Dedifferentiated amniotic fluid mesenchymal stem cell (primary cell): ENCODE data around the gene SLC4A9.
"Not testable (repeated sequence)": the region's sequence is repeated elsewhere in the genome, so short reads cannot be mapped to it uniquely, and the experiment has no call there.

Experiments used
- DNase-seq: peaks from one replicate; pipeline ENCODE4 v3.0.0-alpha.2; 2016; ENCODE audit errors: extremely low spot score

SLC4A9 gene

DNA sequence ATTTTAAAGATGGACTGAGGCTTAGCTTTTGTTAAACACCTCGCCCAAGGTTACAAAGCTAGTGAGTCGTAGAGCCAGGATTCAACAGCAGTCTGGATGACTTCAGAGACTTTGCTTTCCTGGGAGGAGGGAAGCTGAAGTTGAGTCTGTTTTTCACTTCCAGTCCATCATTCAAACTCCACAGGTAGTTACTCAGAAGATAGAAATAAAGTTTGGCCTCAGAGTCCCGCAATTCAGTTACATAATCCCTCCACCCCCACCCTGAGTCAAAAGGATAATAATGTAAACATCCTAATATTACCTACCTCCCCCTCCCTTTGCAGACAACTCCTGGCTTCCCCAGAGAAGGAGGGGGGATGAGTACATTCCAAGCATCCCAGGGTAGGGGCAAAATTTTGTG is 21.7 kb upstream of the SLC4A9 start:
- DNase-seq, result no peak

DNA sequence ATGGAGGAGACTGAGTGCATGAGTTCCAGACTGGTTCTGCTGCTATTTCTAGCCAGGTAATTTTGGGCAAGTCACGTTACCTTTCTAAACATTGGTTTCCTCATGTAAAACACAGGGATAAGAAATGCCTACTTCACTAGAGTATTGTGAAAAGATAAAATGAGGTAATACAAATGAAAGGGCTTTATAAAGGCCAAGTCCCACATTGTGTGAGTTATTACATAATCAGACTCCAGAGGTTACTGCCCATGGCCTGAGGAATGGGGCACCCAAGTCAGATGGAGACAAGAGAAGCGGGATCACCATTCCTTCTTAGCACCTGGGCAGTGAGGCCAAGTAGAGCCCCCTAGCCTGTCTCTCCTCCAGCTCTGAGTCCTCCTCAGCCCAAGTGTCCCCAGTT is 21.1 kb upstream of the SLC4A9 start:
- no peak for DNase-seq

DNA sequence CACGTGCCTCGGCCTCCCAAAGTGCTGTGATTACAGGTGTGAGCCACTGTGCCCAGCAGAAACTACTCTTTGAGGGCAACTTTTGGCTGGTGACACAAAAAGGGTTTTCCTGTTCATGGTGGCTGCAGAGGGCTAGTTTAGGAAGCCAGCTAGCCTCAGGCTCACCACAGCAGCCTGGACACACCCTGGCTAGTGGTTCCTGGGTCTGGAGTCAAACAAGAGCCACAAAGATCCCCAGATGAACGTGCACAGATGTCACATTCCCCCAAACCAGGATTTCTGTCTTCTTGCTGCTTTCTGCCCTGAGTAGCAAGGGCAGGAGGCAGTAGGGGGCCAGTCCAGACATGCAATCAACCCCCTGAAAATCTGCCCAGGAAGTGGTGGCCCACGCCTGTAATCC is 20.4 kb upstream of the SLC4A9 start:
- DNase-seq, result no peak

DNA sequence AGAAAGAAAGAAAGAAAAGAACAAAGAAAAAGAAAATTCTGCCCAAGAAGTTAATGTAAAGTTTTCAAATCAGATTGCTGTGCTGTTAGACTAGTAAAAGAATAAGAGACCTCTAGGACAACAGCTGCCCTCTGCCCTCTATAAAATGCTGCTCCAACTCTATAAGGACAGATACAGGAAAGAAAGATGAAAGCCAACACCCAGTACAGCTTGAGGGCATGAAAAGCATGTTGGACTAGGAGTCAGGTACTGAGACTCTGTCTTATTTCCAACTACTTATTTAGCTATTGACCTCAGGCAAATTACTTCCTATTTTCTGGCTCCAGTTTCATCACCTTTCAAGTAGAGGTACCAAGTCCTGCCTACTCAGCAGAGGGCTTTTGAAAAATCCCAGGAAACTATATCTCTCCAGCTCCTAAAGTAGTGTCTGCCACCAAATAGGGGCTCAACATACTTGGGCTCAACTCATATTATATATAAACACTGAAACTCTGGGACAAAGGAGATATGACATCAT is 19.3 kb upstream of the SLC4A9 start:
- DNase-seq, result no peak

DNA sequence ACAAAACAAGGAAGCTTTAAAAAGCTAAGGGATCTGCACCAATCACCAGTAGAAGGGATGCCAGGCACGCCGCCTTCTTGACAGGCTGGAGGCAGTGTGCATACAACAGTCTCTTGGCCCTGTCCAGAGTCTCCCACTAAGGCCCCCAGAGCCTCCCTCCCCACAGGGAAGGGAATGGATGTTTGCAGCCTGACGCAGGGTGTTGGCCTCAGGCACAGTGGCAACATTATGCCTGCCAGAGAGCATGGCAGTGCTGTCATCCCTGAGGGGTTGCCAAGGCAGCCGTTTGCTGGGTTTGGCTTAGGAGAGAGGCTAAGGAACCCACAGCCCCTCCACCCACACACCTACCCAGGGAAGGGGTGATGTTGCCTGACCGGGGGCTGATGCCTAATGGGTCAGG is 18.4 kb upstream of the SLC4A9 start:
- DNase-seq, result no peak

DNA sequence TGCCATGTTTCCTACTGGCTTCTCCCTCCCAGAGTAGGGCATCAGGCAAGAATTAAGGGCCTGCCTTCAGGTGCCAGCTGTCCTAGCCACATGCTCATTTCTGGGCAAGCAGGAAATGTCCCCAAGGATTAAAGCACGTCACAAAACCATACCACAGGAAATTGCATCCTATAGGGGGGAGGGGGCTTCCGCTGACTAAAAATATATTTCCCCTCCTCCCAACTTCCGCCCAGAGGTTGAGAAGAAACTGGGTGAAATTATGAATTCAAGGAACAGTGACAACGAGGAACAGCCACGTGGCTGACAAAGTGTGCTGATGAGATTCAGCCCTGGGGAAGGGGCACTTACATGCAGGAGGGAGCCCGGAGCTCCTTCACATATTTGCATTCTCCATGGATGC is 17.7 kb upstream of the SLC4A9 start:
- DNase-seq, result no peak

DNA sequence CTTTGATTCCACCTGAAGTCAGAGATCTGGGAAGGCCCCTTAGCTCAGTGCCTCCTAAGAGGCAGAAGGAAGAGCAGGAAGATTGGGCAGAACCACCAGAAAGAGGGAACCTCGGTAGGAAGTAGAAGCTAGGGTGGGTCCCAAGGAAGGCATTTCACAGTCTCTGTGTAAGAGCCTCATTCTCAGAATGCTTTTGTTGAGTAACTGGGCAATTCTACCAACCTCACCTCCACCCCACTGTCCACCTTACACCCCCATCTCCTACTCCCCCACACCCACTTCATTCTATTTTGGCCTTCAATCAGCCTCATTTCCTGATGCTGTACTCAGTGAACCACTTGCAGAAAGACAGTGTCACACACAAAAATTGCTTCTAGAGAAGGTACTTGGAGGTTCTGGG is 17.1 kb upstream of the SLC4A9 start:
- no peak for DNase-seq

DNA sequence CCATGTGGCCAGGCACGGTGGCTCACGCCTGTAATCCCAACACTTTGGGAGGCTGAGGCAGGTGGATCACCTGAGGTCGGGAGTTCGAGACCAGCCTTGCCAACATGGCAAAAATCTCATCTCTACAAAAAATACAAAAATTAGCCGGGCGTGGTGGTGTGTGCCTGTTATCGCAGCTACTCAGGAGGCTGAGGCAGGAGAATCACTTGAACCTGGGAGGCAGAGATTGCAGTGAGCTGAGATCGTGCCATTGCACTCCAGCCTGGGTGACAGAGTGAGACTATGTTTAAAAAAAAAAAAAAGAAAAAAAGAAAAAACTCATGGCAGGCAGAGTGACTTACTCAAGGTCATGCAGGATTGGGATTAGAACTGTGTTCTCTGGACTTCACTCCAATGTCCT is 16.1 kb upstream of the SLC4A9 start:
- not testable (repeated sequence) for DNase-seq

DNA sequence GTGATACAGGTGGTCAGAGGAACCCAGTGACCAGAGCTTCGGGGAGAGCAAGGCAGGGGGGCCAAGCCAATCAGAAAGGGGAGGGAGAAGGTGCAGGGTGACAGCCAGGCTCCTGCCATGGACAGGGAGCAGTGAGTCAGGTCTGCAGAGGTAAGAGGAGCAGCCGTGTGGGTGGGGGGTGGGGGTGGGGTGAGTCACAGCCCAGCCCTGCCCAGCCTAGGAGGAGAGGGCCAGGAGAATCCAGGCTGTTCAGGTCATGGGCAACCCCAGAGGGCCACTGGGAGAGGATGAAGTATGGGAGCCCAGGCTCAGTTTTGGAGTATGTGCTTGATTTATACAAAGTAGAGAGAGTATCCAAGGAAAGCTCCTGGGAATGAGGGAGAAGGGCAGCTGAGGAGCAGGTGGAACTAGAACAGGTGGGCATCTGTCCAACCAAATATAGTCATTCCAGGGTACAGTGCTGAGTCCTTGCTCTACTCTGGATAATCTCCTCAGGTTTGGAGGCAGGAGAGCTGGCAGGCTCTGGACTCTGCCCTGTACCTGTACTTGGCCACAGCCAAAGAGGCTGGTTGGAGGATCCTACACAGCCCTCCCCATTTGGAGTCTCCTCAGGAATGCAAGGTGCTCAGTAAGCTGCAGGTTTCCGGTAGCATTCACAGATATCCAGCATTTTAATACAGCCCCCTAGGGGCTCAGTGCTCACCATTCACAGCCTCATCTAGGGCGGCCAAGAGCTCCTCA is 15.1 kb upstream of the SLC4A9 start:
- no peak for DNase-seq

DNA sequence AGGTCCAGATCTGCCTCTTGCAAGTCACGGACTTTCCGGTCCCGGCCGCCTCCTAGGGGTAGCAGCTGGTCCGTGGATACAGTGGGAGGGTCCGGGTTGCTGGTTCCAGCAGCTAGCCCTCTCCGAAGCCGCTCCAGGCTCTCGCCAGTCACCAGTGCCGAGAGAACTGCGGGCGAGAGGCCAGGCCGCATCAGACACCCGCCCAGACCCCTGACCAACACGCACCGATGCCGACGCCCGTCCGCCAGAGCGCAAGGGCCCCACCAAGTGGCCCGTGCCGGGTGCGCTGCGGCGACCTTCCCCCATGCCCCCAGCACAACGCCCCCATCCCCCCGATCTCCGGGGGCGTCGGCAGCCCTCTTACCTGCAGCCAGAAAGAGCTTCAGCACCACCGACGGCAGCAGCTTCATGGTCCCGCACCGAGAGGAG is 14.1 kb upstream of the SLC4A9 start:
- DNase-seq, result no peak

DNA sequence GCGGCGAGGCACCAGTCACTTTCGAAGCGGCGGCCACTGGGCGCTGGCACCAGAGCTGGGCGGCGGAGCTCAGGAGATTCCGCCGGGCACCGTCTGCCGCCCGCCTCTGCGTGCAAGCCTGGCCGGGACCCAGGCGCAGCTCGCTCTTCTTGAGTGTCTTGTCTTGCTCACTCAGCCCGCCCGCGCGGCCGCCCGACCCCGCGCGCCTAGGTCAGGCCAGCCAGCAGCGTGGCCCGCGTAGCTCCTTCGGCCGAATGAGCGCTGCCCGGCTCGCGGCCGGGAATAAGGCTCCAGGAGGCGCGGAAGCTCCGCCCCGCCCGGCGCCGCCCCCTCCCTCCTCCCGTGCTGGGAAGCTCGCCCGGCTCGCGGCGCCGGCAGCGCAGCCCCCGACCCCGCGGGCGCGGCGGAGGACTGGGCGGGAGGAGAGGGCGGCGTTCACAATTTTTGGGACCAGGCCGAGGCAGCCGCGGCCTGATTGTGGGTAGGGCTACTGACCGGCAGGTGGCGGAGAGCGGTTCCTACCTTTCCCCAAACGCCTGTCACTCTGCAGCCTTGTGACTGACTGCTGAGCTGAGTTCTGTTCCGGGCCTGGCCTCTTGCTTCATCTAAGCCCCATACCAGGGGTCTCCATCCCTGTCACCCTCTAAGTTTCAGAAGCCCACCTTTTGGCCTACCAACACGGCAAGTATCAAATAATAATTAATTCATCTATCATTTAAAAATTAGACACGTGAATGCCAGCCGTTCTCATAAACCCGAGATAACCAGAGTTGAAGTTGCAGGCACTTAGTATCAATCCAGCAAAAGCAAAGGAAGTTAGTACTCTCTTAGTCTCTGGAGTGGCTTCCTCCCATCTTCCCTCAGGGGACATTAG is 13.4 kb upstream of the SLC4A9 start, which contains the start of gene HBEGF:
Gene HBEGF (minus strand): TSS at position 256 of the 874 bp plus-strand sequence. CDS start 275 bp downstream, outside the sequence.
- DNase-seq, result peak; percentile 20

DNA sequence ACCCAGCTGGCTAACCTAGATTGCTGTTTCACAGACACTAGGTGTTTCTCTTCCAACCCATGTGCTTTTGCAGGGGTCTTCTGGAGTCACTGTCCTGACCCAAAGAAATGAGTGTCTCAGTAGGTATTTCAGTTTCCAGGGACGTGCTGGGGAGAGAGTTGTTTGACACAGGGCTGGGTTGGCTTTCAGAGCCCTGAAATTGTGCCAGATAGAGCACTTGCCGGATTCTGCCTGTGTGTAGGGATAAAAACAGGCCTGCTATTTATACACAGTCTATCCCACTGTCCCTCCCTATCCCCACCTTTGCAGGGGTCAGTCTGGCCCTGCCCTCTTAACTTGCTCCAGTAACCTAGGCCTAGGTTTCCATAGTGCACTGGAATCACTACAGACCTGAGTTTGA is 12.6 kb upstream of the SLC4A9 start:
- no peak for DNase-seq

DNA sequence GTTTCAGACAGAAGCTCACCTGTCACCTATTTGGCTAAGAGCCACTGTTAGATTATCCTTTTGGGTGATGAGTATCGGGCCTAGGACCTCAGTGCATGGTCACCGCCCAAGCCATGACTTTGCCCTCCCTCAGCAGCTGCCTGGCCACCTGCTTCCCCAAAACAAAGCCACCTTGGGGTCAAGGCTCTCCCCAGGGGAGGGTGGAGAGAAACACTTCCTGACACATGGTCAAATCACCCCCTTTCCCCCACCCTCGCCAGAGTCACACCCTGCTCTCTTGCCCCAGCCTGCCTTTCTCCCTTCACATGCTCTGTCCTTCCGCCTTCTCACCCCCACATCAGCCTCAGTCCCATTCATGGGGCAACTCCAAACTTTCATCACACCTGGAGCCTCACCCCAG is 11.9 kb upstream of the SLC4A9 start:
- no peak for DNase-seq

DNA sequence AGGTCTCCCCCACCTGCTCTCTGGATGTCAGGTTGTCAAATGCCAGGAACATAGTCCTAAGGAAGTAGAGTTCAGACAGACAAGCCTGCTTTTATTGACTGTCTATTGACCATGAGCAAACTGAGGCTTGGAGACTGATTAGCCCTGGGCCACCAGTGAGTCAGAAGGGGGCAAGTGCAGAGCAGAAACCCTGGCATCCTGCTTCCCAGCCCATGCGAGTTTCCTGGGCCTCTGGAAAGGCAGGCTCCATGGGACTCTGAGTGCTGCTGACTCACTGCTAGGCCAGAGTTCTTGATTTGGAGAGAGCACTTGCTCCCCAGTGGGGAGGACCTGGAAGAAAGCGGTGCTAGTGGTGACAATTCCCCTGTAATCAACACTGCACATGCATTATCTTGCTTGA is 10.8 kb upstream of the SLC4A9 start:
- DNase-seq, result no peak

DNA sequence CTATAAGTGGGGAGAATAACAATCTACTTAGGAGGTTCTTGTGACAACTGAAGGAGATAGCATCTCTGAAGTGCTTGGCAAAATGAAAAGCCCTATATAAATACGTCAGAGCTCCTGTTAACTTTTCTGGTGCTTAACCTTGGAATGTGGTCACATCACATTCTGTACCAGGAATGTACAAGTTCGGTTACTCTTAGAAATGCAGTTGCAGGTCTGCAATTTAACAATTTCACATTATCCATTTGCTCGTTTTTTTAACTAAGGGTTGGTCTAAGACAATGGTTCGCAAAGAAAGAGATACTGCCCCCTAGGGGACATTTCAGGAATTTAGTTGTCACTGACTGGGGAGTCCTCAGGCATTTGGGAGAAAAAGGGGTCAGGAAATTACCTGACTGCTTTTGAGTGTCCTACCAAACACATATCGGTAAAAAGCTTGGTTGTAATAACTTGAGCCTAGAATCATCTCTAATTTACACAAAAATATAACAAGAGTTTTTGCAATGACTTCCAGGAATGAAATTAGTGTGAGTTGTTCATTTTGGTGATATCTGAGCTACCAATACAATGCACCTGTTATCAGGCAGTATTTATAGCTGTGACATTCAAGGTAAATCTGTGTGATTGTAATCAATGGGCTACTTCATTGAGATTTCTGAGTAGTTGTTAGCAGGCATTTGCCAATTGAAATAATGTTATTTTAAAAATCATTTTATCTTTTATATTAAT is 8.2 kb upstream of the SLC4A9 start:
- peak; percentile 68 for DNase-seq

DNA sequence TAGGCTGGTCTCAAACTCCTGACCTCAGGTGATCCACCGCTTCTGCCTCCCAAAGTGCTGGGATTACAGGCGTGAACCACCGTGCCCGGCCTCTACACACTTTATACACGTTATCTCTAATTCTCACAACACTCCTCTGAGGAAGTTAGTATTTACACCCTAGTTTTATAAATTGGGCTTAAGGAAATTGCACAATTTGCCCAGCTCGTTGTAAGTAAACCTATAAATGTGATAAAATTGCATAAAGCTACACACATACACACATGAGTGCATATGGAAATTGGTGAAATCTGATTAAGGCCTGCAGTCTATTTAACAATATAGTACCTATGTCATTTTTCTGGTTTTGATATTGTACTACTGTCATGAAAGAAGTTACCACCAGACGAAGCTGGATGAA is 4.4 kb upstream of the SLC4A9 start:
- no peak for DNase-seq

DNA sequence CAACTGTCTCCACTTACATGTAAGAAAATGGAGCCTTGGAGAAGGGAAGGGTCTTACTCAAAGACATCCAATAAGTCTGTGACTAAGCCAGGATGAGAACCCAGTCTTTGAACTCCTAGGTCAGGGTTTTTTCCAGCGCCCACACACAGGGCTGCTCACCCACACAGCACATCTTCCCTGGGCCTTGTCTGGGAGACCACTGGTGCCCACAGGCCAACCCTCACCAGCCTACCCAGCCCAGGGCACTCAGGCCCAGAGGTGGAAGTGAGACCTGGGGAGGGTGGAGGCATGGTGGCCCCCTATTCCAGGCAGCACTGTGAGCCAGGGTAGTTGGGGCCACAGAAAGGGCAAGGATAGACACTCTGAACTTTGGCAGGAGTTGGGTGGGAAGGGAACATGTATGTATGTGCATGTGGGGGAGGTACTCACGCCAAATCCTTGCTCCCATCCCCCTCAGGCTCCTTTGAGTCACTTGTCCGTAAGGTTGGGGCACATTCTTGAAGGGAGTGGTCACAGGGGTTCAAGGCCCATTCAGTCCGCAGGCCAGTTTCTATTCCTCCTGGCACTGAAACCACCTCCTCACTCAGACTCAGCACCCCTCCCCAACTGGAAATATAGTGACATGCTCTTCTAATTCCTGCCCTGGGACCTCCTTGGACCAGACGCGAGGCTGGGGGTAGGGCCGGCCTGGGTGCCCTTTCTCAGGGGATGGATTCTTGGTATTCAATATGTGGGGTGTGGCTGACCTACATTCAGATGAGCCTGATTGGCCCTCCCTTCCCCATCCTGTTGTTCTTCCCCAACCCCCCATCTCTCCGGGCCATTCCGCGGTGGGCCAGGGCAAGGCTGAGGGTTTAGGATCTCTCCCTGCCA is 2.9 kb upstream of the SLC4A9 start:
- DNase-seq, result no peak

DNA sequence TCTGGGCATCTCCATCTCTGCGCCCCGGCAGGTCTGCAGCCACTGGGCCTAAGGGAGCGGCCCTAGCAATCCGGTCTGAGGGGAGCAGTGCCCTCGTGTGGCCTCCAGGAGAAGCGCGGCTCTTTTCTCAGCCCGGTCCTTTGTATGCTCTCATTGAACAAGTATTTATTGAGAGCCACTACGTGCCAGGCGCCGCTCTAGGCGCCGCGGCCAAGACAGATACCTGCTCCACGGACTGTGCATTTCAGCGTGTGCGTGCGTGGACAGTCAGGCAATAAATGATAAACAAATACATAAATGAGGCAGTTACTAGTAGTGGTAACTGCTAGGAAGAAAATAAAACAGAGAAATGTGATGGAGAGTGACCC is 2.3 kb upstream of the SLC4A9 start:
- peak; percentile 84 for DNase-seq

DNA sequence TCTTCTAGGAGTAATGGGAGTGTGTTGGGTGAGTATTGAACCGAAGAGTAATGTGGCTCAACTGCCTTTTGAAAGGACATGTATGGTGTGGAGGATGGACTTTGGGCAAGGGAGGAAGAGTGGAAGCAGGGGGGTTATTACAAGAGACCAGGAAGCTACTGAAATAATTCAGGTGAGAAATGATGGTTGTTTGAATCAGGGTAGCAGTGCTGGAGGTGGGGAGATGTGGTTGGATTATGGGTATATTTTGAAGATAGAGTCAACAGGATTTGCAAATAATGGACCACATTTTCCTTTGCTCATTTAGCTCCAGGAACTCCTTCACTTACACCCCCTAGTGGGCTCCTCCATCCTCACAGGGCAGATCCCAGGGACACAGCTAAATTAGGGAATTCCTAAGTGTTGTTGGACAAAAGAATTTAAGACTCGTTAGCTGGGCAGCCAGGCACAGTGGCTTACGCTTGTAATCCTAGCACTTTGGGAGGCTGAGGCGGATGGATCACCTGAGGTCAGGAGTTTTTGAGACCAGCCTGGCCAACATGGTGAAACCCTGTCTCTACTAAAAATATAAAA is 1.2 kb upstream of the SLC4A9 start:
- peak; percentile 27 for DNase-seq

DNA sequence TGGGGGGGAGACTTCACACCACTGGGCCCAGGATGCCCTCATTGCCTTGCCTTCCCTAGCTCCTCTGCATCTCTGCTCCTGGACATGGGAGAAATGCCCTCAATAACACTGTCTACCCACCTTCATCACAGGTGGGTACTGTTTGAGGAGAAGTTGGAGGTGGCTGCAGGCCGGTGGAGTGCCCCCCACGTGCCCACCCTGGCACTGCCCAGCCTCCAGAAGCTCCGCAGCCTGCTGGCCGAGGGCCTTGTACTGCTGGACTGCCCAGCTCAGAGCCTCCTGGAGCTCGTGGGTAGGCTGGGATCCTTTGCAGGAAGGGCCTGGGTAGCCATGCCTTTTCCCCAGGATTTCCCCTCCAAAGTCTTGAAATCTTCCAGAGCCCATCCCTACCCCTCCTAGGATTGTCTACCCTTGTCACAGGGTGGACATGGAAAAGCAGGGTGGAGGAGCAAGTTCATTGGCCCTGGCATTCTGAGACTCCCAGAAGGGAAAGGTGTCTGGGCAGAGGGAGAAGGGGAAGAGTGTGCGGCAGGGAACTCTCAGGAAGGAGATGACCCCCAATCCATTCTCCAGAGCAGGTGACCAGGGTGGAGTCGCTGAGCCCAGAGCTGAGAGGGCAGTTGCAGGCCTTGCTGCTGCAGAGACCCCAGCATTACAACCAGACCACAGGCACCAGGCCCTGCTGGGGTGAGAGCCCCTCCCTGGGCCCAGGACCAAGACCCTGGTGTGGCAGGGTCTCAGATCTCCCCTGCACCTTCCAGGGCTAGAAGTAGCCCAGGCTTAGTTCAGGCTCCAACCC is 886 bp downstream of the SLC4A9 start:
- DNase-seq, result no peak
